ENCODE results near the gene CLEC20A.
"Not testable (repeated sequence)": the region's sequence is repeated elsewhere in the genome, so short reads cannot be mapped to it uniquely, and the experiment has no call there.

Gene CLEC20A

DNA sequence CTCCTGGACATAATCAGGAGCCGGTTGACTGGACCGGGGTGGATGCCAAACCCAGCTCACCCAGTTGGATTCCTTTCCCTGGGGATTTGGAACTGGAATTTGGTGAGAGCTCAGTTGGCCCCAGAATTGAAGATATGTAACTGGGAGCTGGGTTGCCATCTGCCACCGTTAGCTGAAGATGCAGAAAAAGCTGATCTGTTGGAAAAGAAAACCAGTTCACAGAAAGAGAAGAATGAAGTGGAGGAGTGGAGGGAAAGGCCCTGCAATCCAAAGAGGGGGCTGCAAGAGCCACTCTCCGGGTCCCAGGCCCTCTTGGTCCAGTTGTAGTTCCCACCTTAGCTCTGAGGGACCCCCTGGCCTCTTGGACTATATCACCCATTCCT lies 32.2 kb upstream of the CLEC20A start:
- no peak for DNase-seq

GRCh38 chr1:178528228-178528952 lies 31.6 kb upstream of the CLEC20A start:
- DNase-seq: no peak

GRCh38 chr1:178527117-178527516 lies 30.4 kb upstream of the CLEC20A start:
- DNase-seq: no peak

GRCh38 chr1:178521241-178521640 lies 24.5 kb upstream of the CLEC20A start:
- DNase-seq: no peak

GRCh38 chr1:178520803-178521202 lies 24.0 kb upstream of the CLEC20A start:
- no peak for DNase-seq

DNA sequence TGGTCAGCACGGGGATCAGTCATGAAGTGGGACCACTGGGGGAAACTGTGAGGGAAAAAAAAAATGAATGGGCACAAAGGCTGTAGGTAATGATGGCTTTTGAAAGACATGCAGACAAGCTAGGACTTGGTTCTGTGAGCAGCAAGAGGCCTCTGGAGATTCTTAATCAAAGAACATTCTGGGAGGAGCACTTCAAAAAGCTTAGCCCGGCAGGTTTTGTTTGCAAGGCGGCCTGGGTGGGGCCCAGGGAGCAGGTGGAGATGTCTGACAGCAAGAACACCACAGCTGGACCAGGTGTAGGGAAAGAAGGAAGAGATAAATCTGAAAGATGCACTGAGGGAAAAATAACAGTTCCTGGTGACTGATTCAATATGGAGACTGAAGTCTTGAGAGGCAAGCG lies 22.1 kb upstream of the CLEC20A start:
- DNase-seq: no peak

- DNase-seq: no peak
Observed at GRCh38 chr1:178516110-178516509, 19.3 kb upstream of the CLEC20A start.

DNA sequence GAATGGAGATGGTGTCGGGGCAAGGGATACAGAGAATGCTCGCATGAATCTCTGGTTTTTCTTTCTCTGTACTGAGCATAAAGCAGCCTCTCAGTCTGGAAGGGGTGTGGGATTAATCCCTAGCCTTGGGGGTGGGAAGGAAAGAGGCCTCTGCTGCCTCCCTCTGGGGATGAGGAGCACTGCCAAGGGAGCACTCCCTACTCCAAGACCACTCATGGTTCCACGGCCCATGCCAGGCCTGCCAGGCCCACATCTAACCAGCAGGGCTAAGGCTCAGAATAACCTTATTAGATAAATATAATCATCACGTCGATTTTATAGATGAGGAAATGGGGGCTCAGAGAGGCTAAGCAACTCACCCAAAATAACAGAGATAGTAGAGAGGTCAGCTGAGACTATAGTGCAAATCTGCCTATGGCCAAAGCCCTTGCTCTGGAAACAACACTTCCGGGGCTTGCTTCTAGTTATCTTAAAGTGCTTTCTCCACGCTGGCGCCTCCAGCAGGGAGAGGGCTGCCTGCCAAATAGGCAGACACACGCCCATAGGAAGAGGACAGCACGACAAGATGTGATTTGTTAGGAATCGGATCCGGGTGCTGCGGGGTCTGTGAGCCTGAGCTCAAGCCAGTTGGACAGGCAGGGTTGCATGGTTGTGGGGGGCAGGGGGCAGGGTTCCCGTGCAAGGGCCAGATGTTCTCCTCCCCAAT lies 16.7 kb upstream of the CLEC20A start:
- no peak for DNase-seq

GRCh38 chr1:178512566-178513277 lies 16.0 kb upstream of the CLEC20A start, which contains the start of gene TEX35:
Gene TEX35 (plus strand): TSS chr1:178513109. CDS start chr1:178513189, 80 bp downstream.
- DNase-seq: no peak

GRCh38 chr1:178510155-178510554 lies 13.4 kb upstream of the CLEC20A start:
- no peak for DNase-seq

GRCh38 chr1:178509414-178510007 lies 12.7 kb upstream of the CLEC20A start:
- no peak for DNase-seq

GRCh38 chr1:178506669-178507068 lies 9.9 kb upstream of the CLEC20A start:
- no peak for DNase-seq

- DNase-seq: no peak
Observed at GRCh38 chr1:178506177-178506576, 9.4 kb upstream of the CLEC20A start.

- DNase-seq: no peak
Observed at GRCh38 chr1:178504286-178504685, 7.5 kb upstream of the CLEC20A start.

- DNase-seq: no peak
Observed at GRCh38 chr1:178503849-178504248, 7.1 kb upstream of the CLEC20A start.

DNA sequence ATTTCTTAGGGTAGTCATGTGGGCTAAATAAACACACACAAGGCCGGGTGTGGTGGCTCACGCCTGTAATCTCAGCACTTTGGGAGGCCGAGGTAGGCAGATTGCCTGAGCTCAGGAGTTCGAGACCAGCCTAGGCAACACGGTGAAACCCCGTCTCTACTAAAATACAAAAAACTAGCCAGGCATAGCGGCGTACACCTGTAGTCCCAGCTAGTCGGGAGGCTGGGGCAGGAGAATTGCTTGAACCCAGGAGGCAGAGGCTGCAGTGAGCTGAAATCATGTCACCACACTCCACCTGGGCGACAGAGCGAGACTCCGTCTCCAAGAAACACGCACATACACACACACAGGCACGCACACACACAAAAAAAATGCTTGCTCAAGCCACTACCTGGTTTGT lies 6.6 kb upstream of the CLEC20A start:
- not testable (repeated sequence) for DNase-seq

DNA sequence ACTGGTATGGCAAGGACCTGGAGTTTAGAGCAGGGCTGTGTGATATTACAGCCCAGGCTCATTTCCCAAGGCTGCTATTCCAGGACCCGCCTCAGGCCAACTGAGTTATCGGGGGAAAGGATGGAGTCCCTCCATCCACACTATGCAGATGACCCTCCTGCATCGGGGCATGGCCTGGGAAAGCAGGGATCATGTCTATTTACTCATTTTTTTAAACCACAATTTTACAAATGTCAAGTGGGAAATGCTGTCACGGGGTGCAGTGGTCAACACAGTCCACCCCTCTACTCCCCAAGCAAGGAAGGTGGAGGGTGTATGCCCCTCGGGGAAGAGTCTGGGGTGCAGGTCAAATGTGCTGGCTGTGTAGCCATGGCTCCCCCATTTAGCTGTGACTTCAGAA lies 6.1 kb upstream of the CLEC20A start:
- DNase-seq: no peak

- DNase-seq: no peak
Observed at GRCh38 chr1:178502330-178502714, 5.6 kb upstream of the CLEC20A start.

DNA sequence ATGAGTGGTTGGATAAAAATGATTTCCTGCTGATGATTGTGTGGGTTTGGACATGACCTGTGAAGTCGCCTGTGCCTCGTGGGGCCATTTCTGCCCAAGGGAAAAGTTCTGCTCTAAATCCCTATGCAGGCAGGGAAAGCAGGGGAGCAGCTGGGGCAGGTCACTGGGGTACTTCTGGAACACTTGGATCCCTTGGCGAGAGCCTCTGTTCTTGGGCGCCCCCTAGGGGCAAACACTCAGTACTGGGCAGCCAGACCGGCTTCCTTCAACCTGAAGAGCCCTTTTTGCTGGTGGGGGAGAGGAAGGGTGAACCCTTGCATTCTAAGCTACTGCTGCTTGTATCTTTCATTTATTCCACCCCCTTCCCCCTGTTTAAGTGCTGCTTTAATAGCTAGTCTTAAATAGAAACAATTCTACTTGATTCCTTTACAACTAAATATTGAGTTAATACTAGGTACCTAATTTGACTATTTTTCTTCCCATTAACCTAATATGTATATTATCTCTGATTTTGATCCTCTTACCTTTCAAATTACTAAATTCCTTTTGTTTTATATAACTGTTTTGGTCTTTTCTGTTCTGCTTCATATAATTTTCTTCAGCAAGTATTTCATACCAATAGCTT lies 5.1 kb upstream of the CLEC20A start:
- peak; percentile 25 to 51 for DNase-seq

- DNase-seq: no peak
Observed at GRCh38 chr1:178500936-178501554, 4.3 kb upstream of the CLEC20A start.

DNA sequence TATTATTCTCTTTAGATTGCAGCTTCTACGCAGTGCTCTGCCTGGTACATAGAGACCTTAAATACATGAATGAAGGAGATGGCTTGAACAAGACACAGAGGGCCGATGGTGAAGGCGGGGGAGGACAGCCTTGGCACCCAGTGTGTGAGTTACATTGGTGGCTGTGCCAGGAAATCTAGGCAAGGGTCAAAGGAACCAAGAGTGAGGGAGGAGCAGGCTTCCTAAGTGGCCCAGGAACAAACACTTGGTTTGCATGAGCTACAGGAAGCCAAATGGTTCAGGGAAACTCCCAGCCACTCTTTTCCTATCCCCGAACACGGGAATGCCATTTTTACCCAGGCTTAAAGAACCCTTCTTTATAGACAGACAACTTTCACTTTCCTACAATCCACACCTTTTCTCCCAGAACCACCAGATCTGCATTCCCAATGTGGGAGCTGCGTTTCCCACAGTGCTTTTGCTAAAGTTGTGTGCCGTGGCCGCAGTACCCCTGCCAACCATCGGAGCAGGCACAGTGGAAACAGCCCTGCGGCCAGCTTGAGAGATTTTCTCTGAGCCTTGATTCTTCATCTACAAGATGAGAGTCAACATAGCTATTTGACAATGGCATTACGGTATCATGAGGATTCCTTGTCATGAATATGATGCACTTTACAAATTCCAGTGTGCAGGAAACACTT lies 3.5 kb upstream of the CLEC20A start:
- DNase-seq: no peak

Data from CD4-positive, alpha-beta T cell treated with Interleukin-4 for 1 hour (primary cell).